MCF 10A (cell line): ENCODE measurements around the gene GPX5. TPM values are rescaled to one million over a fixed set of nuclear protein-coding genes. Genes with fewer than 3 reads are reported as not detected.

Experiments
- BruUV-seq: library from RNA; stranded (reverse); fragments of 400-500 nt; replicated peaks from 2 replicates; lab custom pipeline; 2021; lab: Mats Ljungman, UMichigan
- CTCF ChIA-PET: fragments of 300-600 bp; sonication (Branson Sonifier 250); formaldehyde crosslinking; extraction: SDS; loops from one replicate; lab custom pipeline; 2021; ENCODE audit warnings: antibody characterized with exemption, inconsistent platforms; lab: Yijun Ruan, JAX
- POLR2A ChIA-PET: fragments of 300-600, 350-650 bp; sonication (Branson Sonifier 250); formaldehyde crosslinking; extraction: SDS; loops from one replicate; lab custom pipeline; 2020; ENCODE audit warnings: antibody characterized with exemption, inconsistent platforms; lab: Yijun Ruan, JAX
- DNase-seq: peaks from one replicate; pipeline ENCODE4 v3.0.0-alpha.2; 2018; ENCODE audit not compliant: unreplicated experiment
- H3K27ac Mint-ChIP-seq: one replicate; pipeline ENCODE4 v1.8.0; 2022; ENCODE audit warnings: mild to moderate bottlenecking, low read depth, mixed read lengths; ENCODE audit not compliant: unreplicated experiment
- H3K27me3 Mint-ChIP-seq: one replicate; pipeline ENCODE4 v1.8.0; 2022; ENCODE audit warnings: mixed read lengths; ENCODE audit not compliant: insufficient read depth, unreplicated experiment
- H3K36me3 Mint-ChIP-seq: one replicate; pipeline ENCODE4 v1.8.0; 2022; ENCODE audit warnings: mild to moderate bottlenecking, moderate library complexity, mixed read lengths; ENCODE audit not compliant: insufficient read depth, unreplicated experiment
- H3K4me1 Mint-ChIP-seq: one replicate; pipeline ENCODE4 v1.8.0; 2022; ENCODE audit warnings: mixed read lengths; ENCODE audit not compliant: insufficient read depth, unreplicated experiment
- H3K4me3 Mint-ChIP-seq: one replicate; pipeline ENCODE4 v1.8.0; 2022; ENCODE audit warnings: mild to moderate bottlenecking, moderate library complexity, mixed read lengths; ENCODE audit not compliant: unreplicated experiment
- H3K9me3 Mint-ChIP-seq: one replicate; pipeline ENCODE4 v1.8.0; 2022; ENCODE audit warnings: mixed read lengths; ENCODE audit not compliant: unreplicated experiment
- CTCF ChIP-seq: fragments of 200-600 bp; IDR thresholded peaks from one replicate; pipeline ENCODE4 v1.8.0; 2022; ENCODE audit warnings: antibody characterized with exemption, mild to moderate bottlenecking; ENCODE audit not compliant: unreplicated experiment
- intact Hi-C: fragments of 100-400 bp; cut with micrococcal nuclease; formaldehyde crosslinking; loops from 2 replicates; pipeline ENCODE4 v1.14.1; 2022
- total RNA-seq: library from RNA; stranded (reverse); gene quantifications from 2 replicates; pipeline ENCODE4 v1.2.3, GENCODE V29; 2022

GPX5 gene
- total RNA-seq, 1 experiment from 2014 or later = not detected

- Mint-ChIP-seq H3K4me1 (no peaks in the 10 kb centered on the region), H3K36me3 (no peaks in the 10 kb centered on the region), H3K27ac (no peak within 1 kb of the TSS), H3K4me3 (no peak within 1 kb of the TSS), H3K9me3 (no peaks in the 10 kb centered on the region), H3K27me3 (peaks cover 68% of the 10 kb centered on the region)
- CTCF ChIA-PET = interaction anchor here (0.6 to 0.9 kb wide), 2 partner anchors 761 to 822 kb away, joined by 3 read pairs; no protein-coding TSS in a partner anchor
- TF ChIP-seq CTCF = no peak
- POLR2A ChIA-PET = interaction anchor here (1.1 kb wide), 1 partner anchor 20 kb away, joined by 3 read pairs; no protein-coding TSS in a partner anchor
- BruUV-seq = no TSS peak
- intact Hi-C loops = no loop called here
- no peak for DNase-seq
Observed at GRCh38 chr6:28515676-28516075, 10.0 kb upstream of the GPX5 start, which contains the start of gene GPX6. GPX6 (minus strand) TSS chr6:28515793; CDS start chr6:28515743, 50 bp downstream.

- Mint-ChIP-seq H3K27me3 (peaks cover 76% of the 10 kb centered on the region), H3K4me3 (no peak overlapping the region), H3K9me3 (no peaks in the 10 kb centered on the region), H3K36me3 (no peaks in the 10 kb centered on the region), H3K27ac (no peak overlapping the region), H3K4me1 (no peaks in the 10 kb centered on the region)
- POLR2A ChIA-PET = interaction anchor here (0.6 kb wide), 1 partner anchor 1137 kb away, joined by 3 read pairs; no protein-coding TSS in a partner anchor
- CTCF ChIA-PET = no interaction called here
- intact Hi-C loops = no loop called here
- TF ChIP-seq CTCF = no peak
- no peak for DNase-seq
- BruUV-seq = no TSS peak
Observed at GRCh38 chr6:28517964-28518363, 7.7 kb upstream of the GPX5 start.

GRCh38 chr6:28522594-28523240 is 3.0 kb upstream of the GPX5 start:
- H3K4me1 Mint-ChIP-seq = no peaks in the 10 kb centered on the region
- H3K9me3 Mint-ChIP-seq = no peaks in the 10 kb centered on the region
- POLR2A ChIA-PET = interaction anchor here (0.6 to 0.8 kb wide), 2 partner anchors 13 to 77 kb away, joined by 3 to 4 read pairs; no protein-coding TSS in a partner anchor
- intact Hi-C loops = no loop called here
- no peak for DNase-seq
- no peak overlapping the region for H3K4me3 Mint-ChIP-seq
- CTCF ChIA-PET = interaction anchor here (1.0 kb wide), 1 partner anchor 27 kb away, joined by 3 read pairs; no protein-coding TSS in a partner anchor
- H3K27me3 Mint-ChIP-seq = peaks cover 79% of the 10 kb centered on the region
- TF ChIP-seq CTCF = no peak
- H3K27ac Mint-ChIP-seq = no peak overlapping the region
- no TSS peak for BruUV-seq
- H3K36me3 Mint-ChIP-seq = no peaks in the 10 kb centered on the region

GRCh38 chr6:28523241-28523622 is 2.4 kb upstream of the GPX5 start:
- no peak overlapping the region for H3K4me3 Mint-ChIP-seq
- no peak for DNase-seq
- intact Hi-C loops = no loop called here
- BruUV-seq = no TSS peak
- H3K36me3 Mint-ChIP-seq = no peaks in the 10 kb centered on the region
- TF ChIP-seq CTCF = no peak
- ChIA-PET POLR2A (interaction anchor here (0.6 to 1.0 kb wide), 3 partner anchors 9 to 76 kb away, joined by 3 to 4 read pairs (median 3); no protein-coding TSS in a partner anchor), CTCF (no interaction called here)
- no peak overlapping the region for H3K27ac Mint-ChIP-seq
- no peaks in the 10 kb centered on the region for H3K4me1 Mint-ChIP-seq
- no peaks in the 10 kb centered on the region for H3K9me3 Mint-ChIP-seq
- H3K27me3 Mint-ChIP-seq = peaks cover 79% of the 10 kb centered on the region
